ENCODE results near the gene PAFAH1B2.

DNA sequence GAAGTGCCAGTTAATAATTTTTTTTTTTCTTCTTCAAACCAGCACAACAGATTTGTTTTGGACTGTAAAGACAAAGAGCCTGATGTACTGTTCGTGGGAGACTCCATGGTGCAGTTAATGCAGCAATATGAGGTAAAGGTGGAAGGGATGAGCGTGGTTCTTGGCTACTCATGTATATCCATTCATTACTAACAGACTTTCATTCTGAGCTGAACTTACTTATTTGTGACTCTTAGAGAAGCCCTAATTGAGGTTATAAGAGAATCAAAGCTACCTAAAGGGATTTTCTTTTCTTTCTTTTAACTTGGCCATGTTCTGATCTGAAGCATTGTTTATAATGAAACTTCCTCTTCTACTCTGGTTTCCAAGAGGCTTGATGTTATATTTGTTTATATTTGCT is 15.8 kb downstream of the PAFAH1B2 start:
- TF ChIP-seq, protein P1, sequence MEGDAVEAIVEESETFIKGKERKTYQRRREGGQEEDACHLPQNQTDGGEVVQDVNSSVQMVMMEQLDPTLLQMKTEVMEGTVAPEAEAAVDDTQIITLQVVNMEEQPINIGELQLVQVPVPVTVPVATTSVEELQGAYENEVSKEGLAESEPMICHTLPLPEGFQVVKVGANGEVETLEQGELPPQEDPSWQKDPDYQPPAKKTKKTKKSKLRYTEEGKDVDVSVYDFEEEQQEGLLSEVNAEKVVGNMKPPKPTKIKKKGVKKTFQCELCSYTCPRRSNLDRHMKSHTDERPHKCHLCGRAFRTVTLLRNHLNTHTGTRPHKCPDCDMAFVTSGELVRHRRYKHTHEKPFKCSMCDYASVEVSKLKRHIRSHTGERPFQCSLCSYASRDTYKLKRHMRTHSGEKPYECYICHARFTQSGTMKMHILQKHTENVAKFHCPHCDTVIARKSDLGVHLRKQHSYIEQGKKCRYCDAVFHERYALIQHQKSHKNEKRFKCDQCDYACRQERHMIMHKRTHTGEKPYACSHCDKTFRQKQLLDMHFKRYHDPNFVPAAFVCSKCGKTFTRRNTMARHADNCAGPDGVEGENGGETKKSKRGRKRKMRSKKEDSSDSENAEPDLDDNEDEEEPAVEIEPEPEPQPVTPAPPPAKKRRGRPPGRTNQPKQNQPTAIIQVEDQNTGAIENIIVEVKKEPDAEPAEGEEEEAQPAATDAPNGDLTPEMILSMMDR (IDR thresholded peaks at IDR 0.05), result no peak
- no peak for TF ChIP-seq POLR2AphosphoS5 (IDR thresholded peaks at IDR 0.05)

Data from stomach (tissue), 4 donors.